Panc1 (cell line): ENCODE data around the gene FRMPD1. TPM values are rescaled to one million over a fixed set of nuclear protein-coding genes. Genes with fewer than 3 reads are reported as not detected.

Experiments used
- ATAC-seq: fragments of 200-7000 bp; cut with Tn5 transposase; 2 replicates; pipeline ENCODE4 v1.9.1; 2020; ENCODE audit warnings: mild to moderate bottlenecking, moderate library complexity
- BruUV-seq: library from RNA; stranded (reverse); fragments of 400-500 nt; replicated peaks from 2 replicates; lab custom pipeline; 2021; lab: Mats Ljungman, UMichigan
- CTCF ChIA-PET: fragments of 300-600 bp; sonication (Branson Sonifier 250); formaldehyde crosslinking; loops from one replicate; lab custom pipeline; 2022; ENCODE audit warnings: antibody characterized with exemption; lab: Charles Lee
- POLR2A ChIA-PET: fragments of 300-600 bp; sonication (Branson Sonifier 250); formaldehyde crosslinking; loops from one replicate; lab custom pipeline; 2022; ENCODE audit warnings: antibody characterized with exemption; lab: Charles Lee
- DNase-seq: peaks from one replicate; pipeline ENCODE4 v3.0.0-alpha.2; 2010; ENCODE audit warnings: low read depth, low spot score
- H3K27ac ChIP-seq: 2 replicates; pipeline ENCODE4 v1.5.1; 2011; ENCODE audit warnings: mild to moderate bottlenecking, low read length, inconsistent platforms
- H3K27me3 ChIP-seq: fragments of 200-500 bp; sonication (Bioruptor generic); 2 replicates; pipeline ENCODE4 v1.6.0; 2014; ENCODE audit warnings: low read length, inconsistent platforms; ENCODE audit not compliant: control insufficient read depth, insufficient read depth
- H3K36me3 ChIP-seq: fragments of 200-500 bp; sonication (Bioruptor generic); 2 replicates; pipeline ENCODE4 v1.5.1; 2014; ENCODE audit warnings: inconsistent platforms, mild to moderate bottlenecking, low read length, moderate library complexity; ENCODE audit not compliant: control insufficient read depth, insufficient read depth
- H3K4me1 ChIP-seq: 2 replicates; pipeline ENCODE4 v1.5.1; 2011; ENCODE audit warnings: inconsistent platforms, mild to moderate bottlenecking, low read length, moderate library complexity; ENCODE audit not compliant: control insufficient read depth, insufficient read depth
- H3K4me3 ChIP-seq, 2 experiments: 2 replicates each; pipeline ENCODE4 v1.5.1; 2011 to 2012; ENCODE audit warnings: low read depth in 2 of 2, low read length in 2 of 2, mild to moderate bottlenecking in 2 of 2, inconsistent platforms in 1 of 2, moderate library complexity in 1 of 2
- H3K9me3 ChIP-seq: fragments of 200-500 bp; sonication (Bioruptor generic); 2 replicates; pipeline ENCODE4 v1.5.1; 2014; ENCODE audit warnings: low read depth, mild to moderate bottlenecking, inconsistent platforms, low read length, moderate library complexity; ENCODE audit not compliant: control insufficient read depth, insufficient read depth
- CTCF ChIP-seq: fragments of 450-650 bp; IDR thresholded peaks from 2 replicates; pipeline ENCODE4 v1.5.1; 2017; ENCODE audit warnings: mild to moderate bottlenecking
- POLR2AphosphoS5 ChIP-seq: IDR thresholded peaks from 2 replicates; pipeline ENCODE4 v1.6.1; 2012; ENCODE audit warnings: mild to moderate bottlenecking, low read depth, low read length, moderate library complexity
- REST ChIP-seq, 2 experiments: IDR thresholded peaks; 2 replicates each; pipeline ENCODE4 v1.6.1; 2011 to 2012; ENCODE audit warnings: low read depth in 2 of 2, control low read depth in 1 of 2, low read length in 1 of 2, mild to moderate bottlenecking in 1 of 2, moderate library complexity in 1 of 2; ENCODE audit not compliant: insufficient read depth in 1 of 2
- SIN3A ChIP-seq: IDR thresholded peaks from 2 replicates; pipeline ENCODE4 v1.6.1; 2012; ENCODE audit warnings: low read depth, mild to moderate bottlenecking, low read length, moderate library complexity, borderline replicate concordance; ENCODE audit not compliant: insufficient read depth
- TCF7L2 ChIP-seq: IDR thresholded peaks from 2 replicates; pipeline ENCODE4 v1.6.1; 2011; ENCODE audit warnings: mild to moderate bottlenecking, low read depth, low read length, inconsistent platforms
- in situ Hi-C: cut with HindIII; loops from 2 replicates; pipeline ENCODE4 v1.10.0; 2016; ENCODE audit warnings: low sequenced_read_pairs, low pct_unique_long_range_greater_than_20kb
- intact Hi-C: fragments of 100-400 bp; cut with micrococcal nuclease; formaldehyde crosslinking; loops from one replicate; pipeline ENCODE4 v1.10.0; 2022; ENCODE audit not compliant: unreplicated experiment
- total RNA-seq: library from RNA; stranded (reverse); gene quantifications from one replicate; pipeline ENCODE4 v1.2.1, GENCODE V29; 2021; ENCODE audit not compliant: unreplicated experiment

Gene FRMPD1
- total RNA-seq, 1 experiment from 2014 or later = 0.21 TPM

GRCh38 chr9:37700900-37701299 is 50.1 kb downstream of the FRMPD1 start:
- ChIA-PET CTCF (no interaction called here), POLR2A (no interaction called here)
- intact Hi-C loops = no loop called here
- Histone ChIP-seq H3K36me3 (no peaks in the 10 kb centered on the region), H3K27ac (no peak overlapping the region), H3K4me3 (no peak overlapping the region), H3K9me3 (no peaks in the 10 kb centered on the region), H3K4me1 (no peaks in the 10 kb centered on the region), H3K27me3 (peaks cover 21% of the 10 kb centered on the region; the same call in 1 of the 2 replicates)
- in situ Hi-C loops = no loop called here
- DNase-seq (no peak), ATAC-seq (no peak)
- no peak for TF ChIP-seq CTCF
- TF ChIP-seq TCF7L2 = no peak
- TF ChIP-seq SIN3A = no peak
- no peak for TF ChIP-seq POLR2AphosphoS5
- no peak for TF ChIP-seq REST (IDR thresholded peaks at IDR 0.05; ENCODE audit: insufficient read depth in 1 of 2, low read depth in 2 of 2, low read length in 1 of 2)
- no TSS peak for BruUV-seq

GRCh38 chr9:37705787-37706186 is 55.0 kb downstream of the FRMPD1 start:
- in situ Hi-C loops = no loop called here
- Histone ChIP-seq H3K27me3 (peaks cover 31% of the 10 kb centered on the region), H3K9me3 (no peaks in the 10 kb centered on the region), H3K4me1 (no peaks in the 10 kb centered on the region), H3K27ac (no peak overlapping the region), H3K36me3 (no peaks in the 10 kb centered on the region), H3K4me3 (no peak overlapping the region)
- no peak for ATAC-seq
- intact Hi-C loops = no loop called here
- DNase-seq = no peak
- BruUV-seq = no TSS peak
- TF ChIP-seq POLR2AphosphoS5 (no peak), TCF7L2 (no peak), CTCF (no peak), REST (IDR thresholded peaks at IDR 0.05; ENCODE audit: insufficient read depth in 1 of 2, low read depth in 2 of 2, low read length in 1 of 2) (no peak), SIN3A (no peak)
- CTCF ChIA-PET = no interaction called here
- POLR2A ChIA-PET = no interaction called here
